Omental fat pad (tissue), 4 donors: Measurements from ENCODE around the gene PIN1. TPM values are rescaled to one million over a fixed set of nuclear protein-coding genes. Genes with fewer than 3 reads are reported as not detected.

Experiments
- ATAC-seq: fragments of 150-250 bp; one replicate; pipeline ENCODE4 v1.9.1; 2016; ENCODE audit warnings: mild to moderate bottlenecking, moderate library complexity; ENCODE audit not compliant: low FRiP score
- DNase-seq: peaks from one replicate; pipeline ENCODE4 v3.0.0-alpha.2; 2019; ENCODE audit warnings: low spot score
- total RNA-seq, 4 donors: library from RNA; depleted of rRNA; stranded (reverse); fragments of >200 nt; gene quantifications; one replicate each; pipeline ENCODE4 v1.1.0, GENCODE V29; 2016
- TF ChIP-seq, protein P1 (sequence below), 3 donors: fragments of 450-650 bp; IDR thresholded peaks; one replicate each; pipeline ENCODE4 v1.5.1; 2016 to 2017; ENCODE audit warnings: antibody characterized with exemption in 3 of 3, mild to moderate bottlenecking in 3 of 3, moderate library complexity in 2 of 3

The PIN1 gene
- total RNA-seq, 4 donors from 2014 or later = 59.3 to 97.7 (median 77.0) TPM

DNA sequence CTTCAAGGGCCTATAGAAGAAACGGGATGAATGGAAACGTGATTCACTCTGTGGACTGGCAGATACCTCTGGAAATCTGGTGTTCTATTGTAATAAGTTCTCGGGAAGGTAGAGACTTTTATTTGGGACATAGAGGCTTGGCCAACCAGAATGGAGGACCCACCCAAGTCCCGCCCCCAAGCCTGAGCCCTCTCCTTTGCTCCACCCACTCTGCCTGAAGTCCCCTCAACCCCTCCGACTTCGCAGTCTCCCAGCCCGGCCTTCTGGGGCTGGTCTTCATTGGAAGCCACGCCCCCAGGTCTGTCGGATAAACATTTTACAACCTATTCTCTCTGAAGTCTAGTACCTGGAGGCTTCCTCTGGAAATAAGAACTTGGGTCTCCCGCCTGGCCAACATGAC lies 33.1 kb upstream of the PIN1 start:
- DNase-seq = no peak
- TF ChIP-seq, protein P1, sequence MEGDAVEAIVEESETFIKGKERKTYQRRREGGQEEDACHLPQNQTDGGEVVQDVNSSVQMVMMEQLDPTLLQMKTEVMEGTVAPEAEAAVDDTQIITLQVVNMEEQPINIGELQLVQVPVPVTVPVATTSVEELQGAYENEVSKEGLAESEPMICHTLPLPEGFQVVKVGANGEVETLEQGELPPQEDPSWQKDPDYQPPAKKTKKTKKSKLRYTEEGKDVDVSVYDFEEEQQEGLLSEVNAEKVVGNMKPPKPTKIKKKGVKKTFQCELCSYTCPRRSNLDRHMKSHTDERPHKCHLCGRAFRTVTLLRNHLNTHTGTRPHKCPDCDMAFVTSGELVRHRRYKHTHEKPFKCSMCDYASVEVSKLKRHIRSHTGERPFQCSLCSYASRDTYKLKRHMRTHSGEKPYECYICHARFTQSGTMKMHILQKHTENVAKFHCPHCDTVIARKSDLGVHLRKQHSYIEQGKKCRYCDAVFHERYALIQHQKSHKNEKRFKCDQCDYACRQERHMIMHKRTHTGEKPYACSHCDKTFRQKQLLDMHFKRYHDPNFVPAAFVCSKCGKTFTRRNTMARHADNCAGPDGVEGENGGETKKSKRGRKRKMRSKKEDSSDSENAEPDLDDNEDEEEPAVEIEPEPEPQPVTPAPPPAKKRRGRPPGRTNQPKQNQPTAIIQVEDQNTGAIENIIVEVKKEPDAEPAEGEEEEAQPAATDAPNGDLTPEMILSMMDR (IDR thresholded peaks at IDR 0.05) = no peak
- no peak for ATAC-seq

DNA sequence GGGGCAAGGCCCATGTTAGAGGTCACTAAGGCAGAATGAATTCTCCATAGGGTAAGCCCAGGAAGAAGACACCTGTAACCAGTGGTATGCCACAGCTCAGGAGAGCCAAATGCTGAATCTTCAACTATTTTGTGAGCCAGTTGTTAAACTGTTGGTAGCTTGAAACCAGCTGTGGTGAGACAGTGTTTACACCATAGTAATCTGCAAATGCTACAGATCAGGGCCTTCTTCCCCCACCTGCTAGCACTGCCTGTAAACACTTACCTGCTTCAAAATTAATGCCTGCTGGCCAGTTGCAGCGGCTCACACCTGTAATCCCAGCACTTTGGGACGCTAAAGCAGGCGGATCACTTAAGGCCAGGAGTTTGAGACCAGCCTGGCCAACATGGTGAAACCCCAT lies 28.3 kb upstream of the PIN1 start:
- TF ChIP-seq, protein P1 (IDR thresholded peaks at IDR 0.05) = no peak
- DNase-seq (no peak), ATAC-seq (no peak)

DNA sequence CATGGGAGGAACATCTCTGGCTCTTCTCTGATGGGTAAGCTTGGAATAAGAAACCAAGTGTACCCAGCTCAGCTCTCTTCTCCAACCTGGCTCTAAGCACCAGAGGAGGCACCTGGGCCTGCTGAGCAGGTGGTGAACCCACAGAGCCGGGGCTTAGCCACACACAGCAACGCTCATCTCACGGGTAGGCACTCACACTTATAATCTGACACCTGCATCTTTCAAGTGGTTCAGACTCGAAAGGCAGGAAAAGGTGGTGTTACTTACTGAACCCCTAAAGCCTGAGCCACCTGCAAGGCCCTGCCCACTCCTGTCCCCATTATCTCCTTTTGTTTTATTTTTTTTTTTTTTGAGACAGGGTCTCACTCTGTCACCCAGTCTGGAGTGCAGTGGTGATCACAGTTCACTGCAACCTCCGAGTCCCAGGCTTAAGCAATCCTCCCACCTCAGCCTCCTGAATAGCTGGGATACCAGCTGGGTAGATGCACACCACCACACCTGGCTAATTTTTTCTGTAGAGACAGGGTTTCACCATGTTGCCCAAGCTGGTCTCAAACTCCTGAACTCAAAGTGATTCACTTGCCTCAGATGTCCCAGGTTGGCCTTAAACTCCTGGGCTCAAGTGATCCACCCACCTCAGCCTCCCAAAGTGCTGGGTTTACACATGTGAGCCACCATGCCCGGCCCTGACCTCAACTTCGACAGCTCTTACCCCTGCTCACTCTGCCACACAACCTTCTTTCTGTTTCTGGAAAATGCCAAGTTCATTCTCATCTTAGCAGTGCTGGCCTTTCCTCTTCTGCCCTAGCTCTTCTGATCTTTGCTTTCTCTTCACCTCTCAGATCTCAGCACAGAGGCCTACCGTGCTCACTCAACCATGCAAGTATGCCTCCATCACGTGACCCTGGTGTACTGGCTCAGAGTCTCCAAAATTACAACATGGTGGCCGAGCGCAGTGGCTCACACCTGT lies 26.0 kb upstream of the PIN1 start:
- TF ChIP-seq, protein P1 (IDR thresholded peaks at IDR 0.05) = no peak
- DNase-seq (no peak), ATAC-seq (no peak)

DNA sequence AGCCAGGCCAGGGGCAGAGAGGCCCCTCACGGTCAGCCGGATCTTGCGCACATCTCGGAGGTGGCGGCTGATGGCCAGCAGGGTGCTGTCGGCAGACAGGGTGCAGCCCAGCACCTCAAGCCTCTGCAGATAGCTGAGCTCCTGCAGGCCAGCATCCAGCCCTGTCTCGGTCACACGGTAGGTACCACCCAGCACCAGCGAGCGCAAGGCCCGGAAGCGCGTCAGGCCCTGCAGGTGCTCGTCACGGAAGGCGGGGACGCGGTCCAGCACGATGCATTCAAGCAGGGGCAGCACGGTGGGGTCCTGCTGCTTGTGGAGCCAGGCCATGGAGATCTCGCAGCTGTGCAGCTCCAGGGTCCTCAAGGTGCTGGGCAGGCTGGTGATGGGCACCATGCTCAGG lies 24.0 kb upstream of the PIN1 start:
- TF ChIP-seq, protein P1 (IDR thresholded peaks at IDR 0.05) = no peak
- ATAC-seq (peak; percentile 41), DNase-seq (no peak)

DNA sequence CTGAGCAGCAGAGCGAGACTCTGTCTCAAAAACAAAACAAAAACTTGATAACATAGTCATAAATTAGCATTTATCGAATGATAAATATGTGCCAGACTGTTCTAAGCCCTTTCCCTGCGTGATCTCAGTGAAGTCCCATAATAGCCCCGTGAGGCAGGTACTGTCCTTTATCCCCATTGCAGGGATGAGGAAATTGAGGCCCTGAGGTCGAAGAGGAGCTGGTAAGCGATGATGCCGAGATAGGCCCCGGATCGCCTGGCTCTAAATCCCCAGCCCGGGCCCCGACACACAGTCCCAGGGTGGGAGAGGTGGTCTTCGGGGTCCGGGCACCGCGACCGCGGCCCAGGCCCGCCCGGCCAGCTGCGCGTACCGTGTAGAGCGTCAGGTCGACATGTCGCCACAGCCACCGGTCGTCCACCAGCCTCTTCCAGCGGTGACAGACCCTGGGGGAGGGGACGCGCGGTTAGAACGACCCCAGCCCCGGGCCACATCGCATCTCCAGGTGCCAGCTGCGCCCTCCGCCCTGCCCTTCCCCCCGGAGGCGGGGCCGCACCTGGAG lies 16.9 kb upstream of the PIN1 start:
- TF ChIP-seq, protein P1 (IDR thresholded peaks at IDR 0.05) = no peak
- ATAC-seq = no peak
- DNase-seq = no peak

DNA sequence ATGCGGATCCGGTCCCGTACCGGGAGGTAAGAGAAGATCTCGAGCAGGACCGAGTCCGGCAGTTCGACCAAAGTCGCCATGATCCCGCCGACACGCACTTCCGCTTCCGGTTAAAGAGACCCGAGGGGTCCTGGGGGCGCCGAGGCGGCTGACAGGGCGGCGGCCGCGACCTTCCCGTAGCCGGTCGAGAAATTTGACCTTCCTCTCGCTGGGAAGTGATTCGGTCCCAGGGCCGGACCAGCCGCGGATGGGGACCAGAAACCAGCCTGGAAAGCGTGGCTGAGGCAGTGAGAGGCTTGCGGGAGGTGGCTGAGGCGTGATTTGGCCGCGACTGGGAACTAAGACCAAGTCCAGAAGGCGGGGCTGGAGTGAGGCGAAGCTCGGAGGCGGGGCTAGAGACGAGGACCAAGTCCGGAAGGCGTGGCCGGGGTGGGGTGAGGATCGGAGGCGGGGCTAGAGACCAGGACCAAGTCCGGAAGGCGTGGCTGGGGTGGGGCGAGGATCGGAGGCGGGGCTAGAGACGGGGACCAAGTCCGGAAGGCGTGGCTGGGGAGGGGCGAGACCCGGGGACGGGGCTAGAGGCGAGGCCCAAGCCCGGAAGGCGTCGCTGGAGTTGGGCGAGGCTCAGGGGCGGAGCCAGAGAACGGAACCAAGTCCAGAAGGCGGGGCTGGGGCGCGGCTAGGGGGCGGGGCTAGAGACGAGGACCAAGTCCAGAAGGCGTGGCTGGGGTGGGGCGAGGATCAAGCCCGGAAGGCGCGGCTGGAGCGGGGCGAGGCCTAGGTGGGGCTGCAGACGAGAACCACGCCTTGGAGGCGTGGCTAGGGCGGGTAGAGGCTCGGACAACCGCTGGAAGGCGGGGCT lies 16.2 kb upstream of the PIN1 start, which contains the start of gene FBXL12:
Gene FBXL12, minus strand, starts transcription at position 346 of the 862 bp plus-strand sequence. Its CDS starts 266 bp downstream, at position 80.
- DNase-seq = peak; percentile 100
- peak; percentile 98 for ATAC-seq
- TF ChIP-seq, protein P1 (IDR thresholded peaks at IDR 0.05) = no peak
